CD4-positive, alpha-beta T cell (primary cell): ENCODE measurements around the gene NTM. TPM values are rescaled to one million over a fixed set of nuclear protein-coding genes. Genes with fewer than 3 reads are reported as not detected.

Experiments used
- ATAC-seq: fragments of 200-7000 bp; cut with Tn5 transposase; one replicate; pipeline ENCODE4 v1.10.0; 2022; ENCODE audit warnings: mild to moderate bottlenecking; ENCODE audit not compliant: poor library complexity
- CTCF ChIA-PET: fragments of 350-600 bp; sonication (Branson Sonifier 250); formaldehyde crosslinking; loops from one replicate; lab custom pipeline; 2021; ENCODE audit warnings: antibody characterized with exemption, inconsistent platforms; lab: Charles Lee
- POLR2A ChIA-PET: fragments of 350-600 bp; sonication (Branson Sonifier 250); formaldehyde crosslinking; loops from one replicate; lab custom pipeline; 2021; ENCODE audit warnings: antibody characterized with exemption, inconsistent platforms; lab: Charles Lee
- DNase-seq, 14 experiments: peaks; one replicate each; pipeline ENCODE4 v3.0.0-alpha.2; 2013 to 2020; ENCODE audit warnings: mixed read lengths in 2 of 14
- H3K27ac ChIP-seq, 2 donors: one replicate each; pipeline versions ENCODE4 v1.5.1 to v1.7.0; 2013; ENCODE audit warnings: low read length in 2 of 2, low read depth in 1 of 2, mild to moderate bottlenecking in 1 of 2
- H3K27me3 ChIP-seq, 2 experiments: 1 replicate in 1 of 2; 2 replicates in 1 of 2; pipeline versions ENCODE4 v1.6.1 to v1.7.0; 2013; ENCODE audit warnings: low read length in 2 of 2, control low read depth in 1 of 2, mild to moderate bottlenecking in 1 of 2, moderate library complexity in 1 of 2; ENCODE audit not compliant: insufficient read depth in 2 of 2, control insufficient read depth in 1 of 2
- H3K36me3 ChIP-seq: one replicate; pipeline ENCODE4 v1.6.1; 2013; ENCODE audit warnings: low read length, control low read depth; ENCODE audit not compliant: insufficient read depth
- H3K4me1 ChIP-seq: one replicate; pipeline ENCODE4 v1.6.1; 2013; ENCODE audit warnings: low read length, control low read depth; ENCODE audit not compliant: insufficient read depth
- H3K4me3 ChIP-seq: one replicate; pipeline ENCODE4 v1.5.1; 2013; ENCODE audit warnings: mild to moderate bottlenecking, low read length, moderate library complexity
- H3K9me3 ChIP-seq, 2 experiments: 1 replicate in 1 of 2; 2 replicates in 1 of 2; pipeline versions ENCODE4 v1.6.1 to v1.7.0; 2013; ENCODE audit warnings: low read length in 2 of 2, mild to moderate bottlenecking in 2 of 2, control low read depth in 1 of 2, moderate library complexity in 1 of 2; ENCODE audit not compliant: control insufficient read depth in 1 of 2, insufficient read depth in 1 of 2
- H3K27ac Mint-ChIP-seq: one replicate; pipeline ENCODE4 v1.8.0; 2020; ENCODE audit warnings: mixed read lengths
- H3K27me3 Mint-ChIP-seq: one replicate; pipeline ENCODE4 v1.8.0; 2021; ENCODE audit warnings: mixed read lengths
- H3K36me3 Mint-ChIP-seq: one replicate; pipeline ENCODE4 v1.8.0; 2021; ENCODE audit warnings: low read depth, mixed read lengths
- H3K4me1 Mint-ChIP-seq: one replicate; pipeline ENCODE4 v1.8.0; 2021; ENCODE audit warnings: low read depth, mixed read lengths
- H3K4me3 Mint-ChIP-seq: one replicate; pipeline ENCODE4 v1.8.0; 2020; ENCODE audit warnings: mild to moderate bottlenecking, mixed read lengths
- H3K9me3 Mint-ChIP-seq: one replicate; pipeline ENCODE4 v1.8.0; 2020; ENCODE audit warnings: mixed read lengths
- CTCF ChIP-seq: fragments of 200-600 bp; IDR thresholded peaks from one replicate; pipeline ENCODE4 v1.8.0; 2022; ENCODE audit warnings: antibody characterized with exemption, mild to moderate bottlenecking
- intact Hi-C, 2 experiments: fragments of 100-400 bp; cut with DNase I in 1 of 2; cut with micrococcal nuclease in 1 of 2; formaldehyde crosslinking; loops; one replicate each; pipeline versions ENCODE4 v1.15.1 to v1.9.0; 2023 to 2025; cut with DNase I, micrococcal nuclease
- total RNA-seq, 174 experiments: library from RNA in 2 of 174; stranded (reverse) in 2 of 174; gene quantifications; one replicate each; pipeline ENCODE4 v1.2.3 and lab custom pipeline; 2021 to 2026

Gene NTM
- total RNA-seq, 2 experiments from 2014 or later = not detected

- H3K27ac Mint-ChIP-seq = no peak overlapping the region
- peaks cover 0 to 5% of the 10 kb centered on the region in 2 experiments for H3K9me3 ChIP-seq
- no peak overlapping the region for H3K27ac ChIP-seq
- no peak for DNase-seq
- H3K4me3 ChIP-seq = no peak overlapping the region
- H3K4me3 Mint-ChIP-seq = no peak overlapping the region
- intact Hi-C loops = no loop called here
- CTCF ChIA-PET = no interaction called here
- H3K36me3 ChIP-seq = no peaks in the 10 kb centered on the region
- POLR2A ChIA-PET = no interaction called here
- H3K36me3 Mint-ChIP-seq = no peaks in the 10 kb centered on the region
- no peak for TF ChIP-seq CTCF
- H3K4me1 ChIP-seq = no peaks in the 10 kb centered on the region
- no peaks in the 10 kb centered on the region for H3K4me1 Mint-ChIP-seq
- H3K27me3 Mint-ChIP-seq = no peaks in the 10 kb centered on the region
- no peaks in the 10 kb centered on the region for H3K27me3 ChIP-seq
- ATAC-seq = no peak
- H3K9me3 Mint-ChIP-seq = no peaks in the 10 kb centered on the region
These were observed 555.4 kb downstream of the NTM start for GRCh38 chr11:131925829-131926228.

- Histone ChIP-seq H3K9me3 (peaks cover 0 to 6% of the 10 kb centered on the region in 2 experiments), H3K27ac (no peak overlapping the region), H3K36me3 (no peaks in the 10 kb centered on the region), H3K27me3 (no peaks in the 10 kb centered on the region), H3K4me1 (no peaks in the 10 kb centered on the region), H3K4me3 (no peak overlapping the region)
- ATAC-seq = no peak
- ChIA-PET POLR2A (no interaction called here), CTCF (no interaction called here)
- no peaks in the 10 kb centered on the region for H3K9me3 Mint-ChIP-seq
- H3K36me3 Mint-ChIP-seq = no peaks in the 10 kb centered on the region
- no peak for TF ChIP-seq CTCF
- DNase-seq = peak in 1 of 14 experiments; percentile 1
- no peak overlapping the region for H3K4me3 Mint-ChIP-seq
- no peaks in the 10 kb centered on the region for H3K27me3 Mint-ChIP-seq
- H3K27ac Mint-ChIP-seq = no peak overlapping the region
- H3K4me1 Mint-ChIP-seq = no peaks in the 10 kb centered on the region
- intact Hi-C loops = no loop called here
These were observed 558.6 kb downstream of the NTM start for GRCh38 chr11:131928992-131929391.

- no peak overlapping the region for H3K4me3 Mint-ChIP-seq
- Histone ChIP-seq H3K27me3 (no peaks in the 10 kb centered on the region), H3K9me3 (peaks cover 0 to 4% of the 10 kb centered on the region in 2 experiments), H3K4me1 (no peaks in the 10 kb centered on the region), H3K4me3 (no peak overlapping the region), H3K27ac (no peak overlapping the region), H3K36me3 (no peaks in the 10 kb centered on the region)
- no peak overlapping the region for H3K27ac Mint-ChIP-seq
- TF ChIP-seq CTCF = no peak
- no peaks in the 10 kb centered on the region for H3K36me3 Mint-ChIP-seq
- ChIA-PET POLR2A (no interaction called here), CTCF (no interaction called here)
- ATAC-seq (no peak), DNase-seq (no peak)
- intact Hi-C loops = no loop called here
- H3K4me1 Mint-ChIP-seq = no peaks in the 10 kb centered on the region
- H3K9me3 Mint-ChIP-seq = no peaks in the 10 kb centered on the region
- H3K27me3 Mint-ChIP-seq = no peaks in the 10 kb centered on the region
These were observed 562.3 kb downstream of the NTM start for GRCh38 chr11:131932584-131933325.
